ENCODE measurements around the gene DGKB.

GRCh38 chr7:14765731-14766130 lies 136.8 kb downstream of the DGKB start:
- TF ChIP-seq CTCF (IDR thresholded peaks at IDR 0.05; ENCODE audit: insufficient read depth, low read length) = no peak
- TF ChIP-seq GABPA (IDR thresholded peaks at IDR 0.05; ENCODE audit: low read depth) = no peak
- TF ChIP-seq POLR2AphosphoS5 (IDR thresholded peaks at IDR 0.05; ENCODE audit: low read depth) = no peak
- TF ChIP-seq SPI1 (IDR thresholded peaks at IDR 0.05; ENCODE audit: borderline replicate concordance, low read depth) = no peak
- TF ChIP-seq, protein P1, sequence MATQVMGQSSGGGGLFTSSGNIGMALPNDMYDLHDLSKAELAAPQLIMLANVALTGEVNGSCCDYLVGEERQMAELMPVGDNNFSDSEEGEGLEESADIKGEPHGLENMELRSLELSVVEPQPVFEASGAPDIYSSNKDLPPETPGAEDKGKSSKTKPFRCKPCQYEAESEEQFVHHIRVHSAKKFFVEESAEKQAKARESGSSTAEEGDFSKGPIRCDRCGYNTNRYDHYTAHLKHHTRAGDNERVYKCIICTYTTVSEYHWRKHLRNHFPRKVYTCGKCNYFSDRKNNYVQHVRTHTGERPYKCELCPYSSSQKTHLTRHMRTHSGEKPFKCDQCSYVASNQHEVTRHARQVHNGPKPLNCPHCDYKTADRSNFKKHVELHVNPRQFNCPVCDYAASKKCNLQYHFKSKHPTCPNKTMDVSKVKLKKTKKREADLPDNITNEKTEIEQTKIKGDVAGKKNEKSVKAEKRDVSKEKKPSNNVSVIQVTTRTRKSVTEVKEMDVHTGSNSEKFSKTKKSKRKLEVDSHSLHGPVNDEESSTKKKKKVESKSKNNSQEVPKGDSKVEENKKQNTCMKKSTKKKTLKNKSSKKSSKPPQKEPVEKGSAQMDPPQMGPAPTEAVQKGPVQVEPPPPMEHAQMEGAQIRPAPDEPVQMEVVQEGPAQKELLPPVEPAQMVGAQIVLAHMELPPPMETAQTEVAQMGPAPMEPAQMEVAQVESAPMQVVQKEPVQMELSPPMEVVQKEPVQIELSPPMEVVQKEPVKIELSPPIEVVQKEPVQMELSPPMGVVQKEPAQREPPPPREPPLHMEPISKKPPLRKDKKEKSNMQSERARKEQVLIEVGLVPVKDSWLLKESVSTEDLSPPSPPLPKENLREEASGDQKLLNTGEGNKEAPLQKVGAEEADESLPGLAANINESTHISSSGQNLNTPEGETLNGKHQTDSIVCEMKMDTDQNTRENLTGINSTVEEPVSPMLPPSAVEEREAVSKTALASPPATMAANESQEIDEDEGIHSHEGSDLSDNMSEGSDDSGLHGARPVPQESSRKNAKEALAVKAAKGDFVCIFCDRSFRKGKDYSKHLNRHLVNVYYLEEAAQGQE (IDR thresholded peaks at IDR 0.05; ENCODE audit: insufficient replicate concordance, low read depth) = no peak
